ENCODE measurements around the gene KIF18B.

- TF ChIP-seq POLR2AphosphoS5 (IDR thresholded peaks at IDR 0.05; ENCODE audit: low read depth, low read length) (no peak), TAF1 (IDR thresholded peaks at IDR 0.05; ENCODE audit: borderline replicate concordance, insufficient read depth, low read length) (no peak)
- TF ChIP-seq, protein P1, sequence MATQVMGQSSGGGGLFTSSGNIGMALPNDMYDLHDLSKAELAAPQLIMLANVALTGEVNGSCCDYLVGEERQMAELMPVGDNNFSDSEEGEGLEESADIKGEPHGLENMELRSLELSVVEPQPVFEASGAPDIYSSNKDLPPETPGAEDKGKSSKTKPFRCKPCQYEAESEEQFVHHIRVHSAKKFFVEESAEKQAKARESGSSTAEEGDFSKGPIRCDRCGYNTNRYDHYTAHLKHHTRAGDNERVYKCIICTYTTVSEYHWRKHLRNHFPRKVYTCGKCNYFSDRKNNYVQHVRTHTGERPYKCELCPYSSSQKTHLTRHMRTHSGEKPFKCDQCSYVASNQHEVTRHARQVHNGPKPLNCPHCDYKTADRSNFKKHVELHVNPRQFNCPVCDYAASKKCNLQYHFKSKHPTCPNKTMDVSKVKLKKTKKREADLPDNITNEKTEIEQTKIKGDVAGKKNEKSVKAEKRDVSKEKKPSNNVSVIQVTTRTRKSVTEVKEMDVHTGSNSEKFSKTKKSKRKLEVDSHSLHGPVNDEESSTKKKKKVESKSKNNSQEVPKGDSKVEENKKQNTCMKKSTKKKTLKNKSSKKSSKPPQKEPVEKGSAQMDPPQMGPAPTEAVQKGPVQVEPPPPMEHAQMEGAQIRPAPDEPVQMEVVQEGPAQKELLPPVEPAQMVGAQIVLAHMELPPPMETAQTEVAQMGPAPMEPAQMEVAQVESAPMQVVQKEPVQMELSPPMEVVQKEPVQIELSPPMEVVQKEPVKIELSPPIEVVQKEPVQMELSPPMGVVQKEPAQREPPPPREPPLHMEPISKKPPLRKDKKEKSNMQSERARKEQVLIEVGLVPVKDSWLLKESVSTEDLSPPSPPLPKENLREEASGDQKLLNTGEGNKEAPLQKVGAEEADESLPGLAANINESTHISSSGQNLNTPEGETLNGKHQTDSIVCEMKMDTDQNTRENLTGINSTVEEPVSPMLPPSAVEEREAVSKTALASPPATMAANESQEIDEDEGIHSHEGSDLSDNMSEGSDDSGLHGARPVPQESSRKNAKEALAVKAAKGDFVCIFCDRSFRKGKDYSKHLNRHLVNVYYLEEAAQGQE (IDR thresholded peaks at IDR 0.05; ENCODE audit: insufficient read depth in 1 of 2, low read depth in 2 of 2, low read length in 2 of 2) = no peak
Observed at GRCh38 chr17:44907729-44908470, 39.7 kb downstream of the KIF18B start.

Data from PFSK-1 (cell line).